PC-3 (cell line): ENCODE measurements around the gene HIVEP3. TPM values are rescaled to one million over a fixed set of nuclear protein-coding genes. Genes with fewer than 3 reads are reported as not detected.
"Not testable (repeated sequence)": the region's sequence is repeated elsewhere in the genome, so short reads cannot be mapped to it uniquely, and the experiment has no call there.

Experiments
- ATAC-seq: fragments of 200-7000 bp; cut with Tn5 transposase; 2 replicates; pipeline ENCODE4 v1.9.1; 2020; ENCODE audit warnings: mild to moderate bottlenecking, moderate library complexity
- BruUV-seq: library from RNA; stranded (reverse); fragments of 400-500 nt; replicated peaks from 2 replicates; lab custom pipeline; 2021; lab: Mats Ljungman, UMichigan
- CTCF ChIA-PET: fragments of 300-600 bp; sonication (Branson Sonifier 250); formaldehyde crosslinking; loops from one replicate; lab custom pipeline; 2022; ENCODE audit warnings: antibody characterized with exemption; lab: Charles Lee
- POLR2A ChIA-PET: fragments of 300-600 bp; sonication (Branson Sonifier 250); formaldehyde crosslinking; loops from one replicate; lab custom pipeline; 2022; ENCODE audit warnings: antibody characterized with exemption; ENCODE audit not compliant: unreplicated experiment; lab: Charles Lee
- DNase-seq: peaks from one replicate; pipeline ENCODE4 v3.0.0-alpha.2; 2015
- H2AFZ ChIP-seq: fragments of 300-600 bp; sonication (generic); 2 replicates; pipeline ENCODE4 v1.6.0; 2016; ENCODE audit warnings: antibody characterized with exemption, low read length
- H3F3A ChIP-seq: fragments of 300-600 bp; sonication (generic); one replicate; pipeline ENCODE4 v1.6.0; 2017; ENCODE audit warnings: antibody characterized with exemption, low read length, control low read depth, mild to moderate bottlenecking; ENCODE audit not compliant: unreplicated experiment
- H3K27ac ChIP-seq: fragments of 300-600 bp; sonication (generic); 2 replicates; pipeline ENCODE4 v1.5.1; 2016; ENCODE audit warnings: mild to moderate bottlenecking, low read length
- H3K27me3 ChIP-seq: fragments of 300-600 bp; sonication (generic); 2 replicates; pipeline ENCODE4 v1.6.1; 2016; ENCODE audit warnings: low read length, mixed read lengths
- H3K36me3 ChIP-seq: fragments of 300-600 bp; sonication (generic); 2 replicates; pipeline ENCODE4 v1.6.1; 2016; ENCODE audit warnings: low read depth, mixed run types, low read length, mixed read lengths
- H3K4me1 ChIP-seq: fragments of 300-600 bp; sonication (generic); 2 replicates; pipeline ENCODE4 v1.5.1; 2016; ENCODE audit warnings: low read length; ENCODE audit not compliant: insufficient read depth
- H3K4me2 ChIP-seq: fragments of 300-600 bp; sonication (generic); 2 replicates; pipeline ENCODE4 v1.6.0; 2016; ENCODE audit warnings: low read length
- H3K4me3 ChIP-seq: fragments of 300-600 bp; sonication (generic); 2 replicates; pipeline ENCODE4 v1.5.1; 2016; ENCODE audit warnings: mild to moderate bottlenecking, low read length, mixed read lengths
- H3K79me2 ChIP-seq: fragments of 300-600 bp; sonication (generic); 2 replicates; pipeline ENCODE4 v1.6.1; 2017; ENCODE audit warnings: low read length, mixed read lengths
- H3K9ac ChIP-seq: fragments of 300-600 bp; sonication (generic); 2 replicates; pipeline ENCODE4 v1.6.0; 2016; ENCODE audit warnings: mild to moderate bottlenecking, low read length
- H3K9me2 ChIP-seq: fragments of 300-600 bp; sonication (generic); replicated peaks from 2 replicates; pipeline ENCODE4 v1.6.1; 2016; ENCODE audit warnings: mixed run types, low read length, mixed read lengths
- H3K9me3 ChIP-seq: fragments of 300-600 bp; sonication (generic); 2 replicates; pipeline ENCODE4 v1.6.1; 2016; ENCODE audit warnings: low read length, mixed read lengths
- H4K20me1 ChIP-seq: fragments of 300-600 bp; sonication (generic); 2 replicates; pipeline ENCODE4 v1.6.1; 2016; ENCODE audit warnings: low read length, mixed read lengths
- EZH2 ChIP-seq: fragments of 300-600 bp; sonication (generic); IDR thresholded peaks from one replicate; pipeline ENCODE4 v1.6.1; 2017; ENCODE audit warnings: antibody characterized with exemption, mild to moderate bottlenecking, low read length; ENCODE audit not compliant: unreplicated experiment
- EZH2phosphoT487 ChIP-seq: fragments of 300-600 bp; sonication (generic); IDR thresholded peaks from 2 replicates; pipeline ENCODE4 v1.6.1; 2018; ENCODE audit warnings: mild to moderate bottlenecking, antibody characterized with exemption, low read length, borderline replicate concordance
- intact Hi-C: fragments of 100-400 bp; cut with micrococcal nuclease; formaldehyde crosslinking; loops from 2 replicates; pipeline ENCODE4 v1.9.0; 2023
- total RNA-seq: library from RNA; depleted of rRNA; stranded (reverse); fragments of >200 nt; gene quantifications from 2 replicates; pipeline ENCODE4 v1.2.3, GENCODE V29; 2014
- TF ChIP-seq, protein P1 (sequence below): fragments of 300-600 bp; sonication (generic); conservative IDR thresholded peaks from 2 replicates; pipeline ENCODE4 v1.5.1; 2017; ENCODE audit warnings: antibody characterized with exemption, low read depth, mild to moderate bottlenecking, low read length

HIVEP3 gene
- total RNA-seq, 1 experiment from 2014 or later = 9.8 TPM

DNA sequence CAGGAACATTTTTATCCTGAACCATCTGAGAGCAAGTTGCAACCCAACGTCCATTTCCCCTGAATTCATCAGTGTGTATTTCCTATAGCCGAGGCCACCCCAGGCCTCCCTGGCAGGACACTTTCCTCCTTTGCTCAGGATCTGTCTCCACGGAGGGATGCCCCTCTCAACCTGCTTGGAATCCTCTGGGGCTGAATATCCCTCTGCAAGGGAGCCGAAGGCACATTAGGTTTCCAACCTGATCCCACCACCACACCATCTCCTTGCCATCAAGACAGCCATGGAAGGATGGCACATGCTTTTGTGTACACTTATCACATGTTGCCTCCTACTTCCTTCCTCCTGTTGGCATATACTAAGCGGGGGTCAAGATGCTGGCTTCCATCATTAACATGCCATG, 359.4 kb downstream of the HIVEP3 start:
- H3K9me2 ChIP-seq = no peaks in the 10 kb centered on the region

DNA sequence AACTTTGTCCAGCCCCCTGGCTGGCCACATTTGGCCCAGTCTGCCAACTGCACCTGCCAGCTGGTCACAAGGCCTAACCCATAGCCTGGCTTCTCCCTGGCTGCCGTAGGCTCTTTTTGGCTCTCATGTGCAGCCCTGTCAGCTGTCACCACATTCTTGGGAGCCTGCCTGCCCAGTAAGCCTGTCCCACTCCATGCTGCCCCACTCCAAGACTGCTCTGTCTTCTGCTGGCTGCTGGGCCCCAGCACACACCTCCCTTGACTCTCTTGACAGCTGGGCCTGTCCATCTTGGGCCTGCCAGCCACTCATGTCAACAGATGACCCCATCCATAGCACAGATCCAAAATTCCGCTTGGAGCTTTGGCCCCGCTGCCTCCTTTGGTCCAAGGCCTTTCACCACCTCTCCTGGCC, 360.0 kb downstream of the HIVEP3 start:
- TF ChIP-seq EZH2phosphoT487 = no peak

More for the DNA sequence above, 359.4 kb downstream of the HIVEP3 start:
- ATAC-seq = no peak
- Histone ChIP-seq H3K36me3 (no peaks in the 10 kb centered on the region), H3K9me3 (no peaks in the 10 kb centered on the region), H4K20me1 (no peaks in the 10 kb centered on the region), H3F3A (no peaks in the 10 kb centered on the region), H3K4me1 (no peaks in the 10 kb centered on the region), H3K79me2 (no peaks in the 10 kb centered on the region), H3K9ac (no peak overlapping the region), H2AFZ (no peak overlapping the region), H3K27me3 (no peaks in the 10 kb centered on the region), H3K4me3 (no peak overlapping the region), H3K27ac (no peak overlapping the region), H3K4me2 (no peak overlapping the region)
- TF ChIP-seq, protein P1, sequence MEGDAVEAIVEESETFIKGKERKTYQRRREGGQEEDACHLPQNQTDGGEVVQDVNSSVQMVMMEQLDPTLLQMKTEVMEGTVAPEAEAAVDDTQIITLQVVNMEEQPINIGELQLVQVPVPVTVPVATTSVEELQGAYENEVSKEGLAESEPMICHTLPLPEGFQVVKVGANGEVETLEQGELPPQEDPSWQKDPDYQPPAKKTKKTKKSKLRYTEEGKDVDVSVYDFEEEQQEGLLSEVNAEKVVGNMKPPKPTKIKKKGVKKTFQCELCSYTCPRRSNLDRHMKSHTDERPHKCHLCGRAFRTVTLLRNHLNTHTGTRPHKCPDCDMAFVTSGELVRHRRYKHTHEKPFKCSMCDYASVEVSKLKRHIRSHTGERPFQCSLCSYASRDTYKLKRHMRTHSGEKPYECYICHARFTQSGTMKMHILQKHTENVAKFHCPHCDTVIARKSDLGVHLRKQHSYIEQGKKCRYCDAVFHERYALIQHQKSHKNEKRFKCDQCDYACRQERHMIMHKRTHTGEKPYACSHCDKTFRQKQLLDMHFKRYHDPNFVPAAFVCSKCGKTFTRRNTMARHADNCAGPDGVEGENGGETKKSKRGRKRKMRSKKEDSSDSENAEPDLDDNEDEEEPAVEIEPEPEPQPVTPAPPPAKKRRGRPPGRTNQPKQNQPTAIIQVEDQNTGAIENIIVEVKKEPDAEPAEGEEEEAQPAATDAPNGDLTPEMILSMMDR = no peak
- TF ChIP-seq EZH2phosphoT487 (no peak), EZH2 (no peak)
- BruUV-seq = no TSS peak
- ChIA-PET POLR2A (no interaction called here), CTCF (no interaction called here)
- intact Hi-C loops = no loop called here
- DNase-seq = no peak

DNA sequence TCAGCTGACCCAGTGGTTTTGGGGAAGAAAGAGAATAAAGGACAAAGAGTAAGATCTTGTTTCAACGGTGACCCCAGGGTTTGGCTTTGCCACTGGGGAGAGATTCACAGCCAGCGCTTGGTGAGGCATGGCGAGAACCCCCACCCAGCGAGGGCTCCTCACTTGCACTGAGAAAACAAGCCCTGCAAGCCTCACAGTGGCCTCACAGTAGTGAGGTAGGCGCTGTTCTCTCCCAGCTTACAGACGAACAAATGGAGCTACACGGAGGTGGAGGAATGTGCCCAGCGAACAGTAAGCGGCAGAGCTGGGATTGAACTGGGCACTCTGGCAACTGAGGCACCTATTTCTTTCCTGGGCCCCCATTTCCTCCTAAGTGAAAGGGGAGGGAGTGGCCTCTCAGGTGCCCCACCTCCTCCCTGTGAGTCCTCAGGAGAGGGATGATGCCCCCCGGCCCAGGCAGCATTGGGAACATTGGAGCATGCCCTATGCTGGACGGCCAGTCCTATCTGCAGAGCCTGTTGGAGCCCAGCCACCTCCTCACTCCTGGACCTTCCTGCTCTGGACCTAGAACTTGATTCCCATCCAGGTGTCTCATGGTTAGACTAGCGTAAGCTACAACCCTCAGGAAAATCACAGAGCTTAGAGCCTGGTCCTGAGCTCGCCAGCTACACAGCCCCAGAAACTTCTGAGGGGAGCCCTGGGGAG, 360.8 kb downstream of the HIVEP3 start:
- Histone ChIP-seq H3K27me3 (no peaks in the 10 kb centered on the region), H3K36me3 (no peaks in the 10 kb centered on the region), H3F3A (no peaks in the 10 kb centered on the region), H3K4me3 (no peak overlapping the region), H3K9me2 (no peaks in the 10 kb centered on the region), H3K9me3 (no peaks in the 10 kb centered on the region), H3K4me2 (no peak overlapping the region), H3K79me2 (no peaks in the 10 kb centered on the region), H2AFZ (no peak overlapping the region), H3K9ac (no peak overlapping the region), H4K20me1 (no peaks in the 10 kb centered on the region), H3K27ac (no peak overlapping the region), H3K4me1 (no peaks in the 10 kb centered on the region)
- POLR2A ChIA-PET = no interaction called here
- CTCF ChIA-PET = interaction anchor here (0.6 kb wide), 1 partner anchor 13 kb away, joined by 3 read pairs; no protein-coding TSS in a partner anchor
- ATAC-seq (no peak), DNase-seq (no peak)
- TF ChIP-seq, protein P1 = no peak
- TF ChIP-seq EZH2 (no peak), EZH2phosphoT487 (no peak)
- intact Hi-C loops = no loop called here
- no TSS peak for BruUV-seq

More for the DNA sequence above, 360.0 kb downstream of the HIVEP3 start:
- Histone ChIP-seq H3K9ac (no peak overlapping the region), H3K4me3 (no peak overlapping the region), H3K9me3 (no peaks in the 10 kb centered on the region), H3K27ac (no peak overlapping the region), H4K20me1 (no peaks in the 10 kb centered on the region), H3K4me1 (no peaks in the 10 kb centered on the region), H2AFZ (no peak overlapping the region), H3K9me2 (no peaks in the 10 kb centered on the region), H3F3A (no peaks in the 10 kb centered on the region), H3K79me2 (no peaks in the 10 kb centered on the region), H3K36me3 (no peaks in the 10 kb centered on the region), H3K4me2 (no peak overlapping the region), H3K27me3 (no peaks in the 10 kb centered on the region)
- intact Hi-C loops = no loop called here
- DNase-seq (no peak), ATAC-seq (no peak)
- ChIA-PET POLR2A (no interaction called here), CTCF (no interaction called here)
- no TSS peak for BruUV-seq

DNA sequence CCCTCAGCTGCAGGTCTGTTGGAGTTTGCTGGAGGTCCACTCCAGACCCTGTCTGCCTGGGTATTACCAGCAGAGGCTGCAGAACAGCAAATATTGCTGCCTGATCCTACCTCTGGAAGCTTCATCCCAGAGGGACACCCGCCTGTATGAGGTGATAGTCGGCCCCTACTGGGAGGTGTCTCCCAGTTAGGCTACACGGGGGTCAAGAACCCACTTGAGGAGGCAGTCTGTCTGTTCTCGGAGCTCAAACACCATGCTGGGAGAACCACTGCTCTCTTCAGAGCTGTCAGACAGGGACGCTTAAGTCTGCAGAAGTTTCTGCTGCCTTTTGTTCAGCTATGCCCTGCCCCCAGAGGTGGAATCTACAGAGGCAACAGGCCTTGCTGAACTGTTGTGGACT, 364.0 kb downstream of the HIVEP3 start:
- H3K36me3 ChIP-seq, H4K20me1 ChIP-seq, H2AFZ ChIP-seq, H3K4me2 ChIP-seq, CTCF ChIA-PET, H3K4me3 ChIP-seq, H3K9me2 ChIP-seq, BruUV-seq, H3K9ac ChIP-seq, DNase-seq, intact Hi-C loops, H3K9me3 ChIP-seq, POLR2A ChIA-PET, H3K79me2 ChIP-seq, H3K27ac ChIP-seq, H3K27me3 ChIP-seq, ATAC-seq, H3K4me1 ChIP-seq, H3F3A ChIP-seq: not testable (repeated sequence)
